ENCODE measurements around the gene NBAS. TPM values are rescaled to one million over a fixed set of nuclear protein-coding genes. Genes with fewer than 3 reads are reported as not detected.

NBAS gene
- total and polyA plus RNA-seq, 9 of the 15 experiments (the other 6 are each of a cell fraction or from before 2014, with no cell fraction given): 15.3 to 94.4 (median 69.9) TPM

GRCh38 chr2:15128846-15129245, 432.3 kb downstream of the NBAS start (continued):
- TF ChIP-seq MYBL2 (IDR thresholded peaks at IDR 0.05; ENCODE audit: low read depth) (no peak), MYBL2 (CRISPR knock-in tag; IDR thresholded peaks at IDR 0.05; ENCODE audit: borderline replicate concordance) (no peak), BRF2 (IDR thresholded peaks at IDR 0.05; ENCODE audit: borderline replicate concordance, insufficient read depth, insufficient read length) (no peak), IRF9 (tag; IDR thresholded peaks at IDR 0.05) (no peak), CAMTA2 (CRISPR knock-in tag; conservative IDR thresholded peaks at IDR 0.05) (no peak), HNRNPUL1 (IDR thresholded peaks at IDR 0.05; ENCODE audit: low read length) (no peak)

GRCh38 chr2:15127876-15128275, 433.3 kb downstream of the NBAS start:
- no peaks in the 10 kb centered on the region for H3K36me3 ChIP-seq (ENCODE audit: control insufficient read depth, insufficient read depth, low read length)
- DNase-seq (ENCODE audit: extremely low read depth in 1 of 4, low spot score in 3 of 4): no peak
- no peak overlapping the region for H3K4me2 ChIP-seq (ENCODE audit: insufficient read depth, low read length)
- H3K9ac ChIP-seq (ENCODE audit: insufficient read depth in 1 of 2, low read depth in 2 of 2, low read length in 2 of 2): no peak overlapping the region
- no peak overlapping the region for H2AFZ ChIP-seq (ENCODE audit: low read depth, low read length)
- 0% methylated on average over 3 of the region's 3 CpGs for WGBS (ENCODE audit: insufficient coverage, low coverage, missing lambda C conversion rate)
- intact Hi-C loops (cut with micrococcal nuclease): no loop called here
- TF ChIP-seq KAT2B (IDR thresholded peaks at IDR 0.05; ENCODE audit: low read depth, low read length): no peak
- peaks cover 0 to 3% of the 10 kb centered on the region in 2 experiments; a peak in 1 of 5 replicates for H3K4me1 ChIP-seq (replicated peaks in 1 of 2; ENCODE audit: control insufficient read depth in 2 of 2, insufficient read depth in 2 of 2, low read length in 2 of 2)
- peaks cover 13 to 25% of the 10 kb centered on the region in 2 experiments; a peak in 4 of 5 replicates for H3K27me3 ChIP-seq (ENCODE audit: control insufficient read depth in 2 of 2, insufficient read depth in 2 of 2, low read length in 2 of 2)
- no peak overlapping the region for H3K27ac ChIP-seq (ENCODE audit: extremely low read depth, low read depth, low read length)
- H4K20me1 ChIP-seq (replicated peaks; ENCODE audit: control insufficient read depth, insufficient read depth, low read length): no peaks in the 10 kb centered on the region
- in situ Hi-C loops (cut with MboI): no loop called here
- ChIA-PET CTCF (ENCODE audit: low intra/inter-chr PET ratio) (no interaction called here), POLR2A (no interaction called here)
- no peak overlapping the region for H3K4me3 ChIP-seq
- no peaks in the 10 kb centered on the region for H3K79me2 ChIP-seq (ENCODE audit: control insufficient read depth, insufficient read depth, low read length)
- no peaks in the 10 kb centered on the region for H3K9me1 ChIP-seq (ENCODE audit: control insufficient read depth, insufficient read depth, low read length)
- no peak for ATAC-seq
- FAIRE-seq: no peak
- no peaks in the 10 kb centered on the region for H3K9me3 ChIP-seq (replicated peaks; ENCODE audit: control insufficient read depth, insufficient read depth, low read depth, low read length)
- no TSS peak for BruUV-seq (replicated peaks)

All from K562 (cell line).